Stimulated activated CD4-positive, alpha-beta T cell treated with anti-CD3 and anti-CD28 coated beads, TNF-alpha, amount 100 ng/mL, for 24 hours (primary cell): ENCODE data around the gene SENP6.

Experiments
- DNase-seq, 3 experiments: peaks; one replicate each; pipeline ENCODE4 v3.0.0-alpha.2; 2020; ENCODE audit warnings: low read depth in 3 of 3

Gene SENP6

DNA sequence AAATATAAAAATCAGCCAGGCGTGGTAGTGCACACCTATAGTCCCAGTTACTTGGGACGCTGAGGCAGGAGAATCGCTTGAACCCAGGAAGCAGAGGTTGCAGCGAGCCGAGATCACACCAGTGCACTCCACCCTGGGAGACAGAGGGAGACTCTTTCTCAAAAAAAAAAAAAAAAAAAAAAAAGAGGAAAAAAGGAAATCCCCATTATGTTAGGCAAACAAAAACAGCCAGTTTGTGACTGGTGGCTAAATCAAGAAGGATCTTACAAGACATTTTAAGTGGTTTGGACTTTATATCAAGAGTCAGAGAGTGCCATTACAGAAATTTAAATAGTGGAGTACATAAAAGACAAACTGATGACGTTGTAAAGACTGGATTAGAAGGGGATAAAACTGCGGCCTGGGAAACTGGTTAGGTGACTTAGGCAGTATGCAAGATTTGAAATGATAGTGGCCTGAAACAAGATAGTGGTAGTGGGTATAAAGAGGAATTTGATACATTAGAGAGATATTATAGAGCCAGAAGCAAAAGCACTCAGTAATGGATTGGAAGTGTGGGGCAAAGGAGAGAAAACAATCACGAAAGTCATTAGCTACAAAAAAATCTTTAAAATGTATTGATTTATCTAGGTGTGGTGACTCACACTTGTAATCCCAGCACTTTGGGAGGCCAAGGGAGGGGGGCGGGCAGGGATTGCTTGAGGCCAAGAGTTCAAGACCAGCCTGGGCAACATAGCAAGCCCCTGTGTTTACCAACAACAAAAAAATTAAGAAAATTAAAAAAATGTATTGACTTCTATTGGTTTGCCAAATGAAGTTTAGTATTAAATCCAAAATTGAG, 145.7 kb downstream of the SENP6 start:
- no peak for DNase-seq

GRCh38 chr6:75748003-75748742, 146.5 kb downstream of the SENP6 start:
- no peak for DNase-seq

- peak in 2 of 3 experiments; percentile 2 to 31 for DNase-seq
Observed at GRCh38 chr6:75748743-75749538, 147.3 kb downstream of the SENP6 start, which contains the start of gene MYO6. TSS of gene MYO6 (plus strand) at chr6:75749239. CDS start at chr6:75817548, 68,309 bp downstream.

DNA sequence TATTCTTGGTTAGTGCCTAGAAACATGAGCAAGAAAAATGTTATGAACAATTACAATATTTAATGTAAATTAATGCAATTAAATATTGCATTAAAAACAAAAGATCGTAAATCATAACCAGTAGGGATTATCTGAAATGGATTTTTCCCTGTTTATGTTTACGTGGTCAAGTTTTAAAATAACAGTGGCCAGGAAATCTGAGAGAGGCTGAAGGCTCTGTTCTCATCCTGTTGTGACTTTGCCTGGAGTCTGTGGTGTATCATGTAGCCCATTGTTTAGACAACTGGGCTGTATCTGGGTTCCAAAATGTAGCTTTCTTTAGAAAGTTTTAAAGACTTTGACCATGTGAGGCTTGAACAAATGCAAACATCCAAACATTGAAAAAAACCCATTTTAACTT, 149.8 kb downstream of the SENP6 start:
- DNase-seq = no peak

DNA sequence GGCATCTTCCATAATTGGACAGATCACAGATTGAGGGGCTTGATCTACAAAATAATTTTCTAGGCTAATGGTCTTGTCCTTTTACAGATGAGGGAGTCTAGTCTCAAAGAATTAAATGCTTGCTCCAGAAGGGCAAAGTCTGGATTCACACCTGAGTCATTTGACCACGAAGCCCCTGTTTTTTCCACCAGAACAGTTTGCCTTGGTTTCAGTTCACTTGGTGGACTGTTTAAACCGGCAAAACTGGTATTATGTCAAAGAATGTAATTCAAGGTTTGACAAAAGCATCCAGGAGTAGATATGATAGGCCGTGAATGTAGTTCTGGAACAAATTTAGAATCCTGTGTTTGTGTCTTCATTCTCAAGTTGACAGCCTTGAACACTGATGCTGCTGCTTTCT, 150.7 kb downstream of the SENP6 start:
- DNase-seq = no peak

- no peak for DNase-seq
Observed at GRCh38 chr6:75755704-75756103, 154.0 kb downstream of the SENP6 start.

DNA sequence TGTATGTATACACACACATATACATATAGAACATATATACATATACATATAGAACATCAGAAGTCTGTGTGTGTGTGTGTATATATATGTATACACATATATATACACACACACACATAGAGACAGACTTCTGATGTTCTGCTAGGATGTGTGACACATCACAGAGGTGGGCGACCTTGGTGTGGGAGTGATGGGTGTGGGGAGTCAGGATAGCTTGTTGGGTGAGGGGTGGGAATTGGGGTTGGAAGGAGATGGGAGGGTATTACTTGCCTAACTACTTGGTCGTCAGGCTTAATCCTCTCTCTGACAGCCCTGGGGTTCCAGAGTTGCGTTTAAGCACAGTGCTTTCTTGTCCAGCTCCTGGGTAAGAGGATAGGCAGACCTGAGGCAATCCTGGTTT, 155.6 kb downstream of the SENP6 start:
- no peak for DNase-seq

DNA sequence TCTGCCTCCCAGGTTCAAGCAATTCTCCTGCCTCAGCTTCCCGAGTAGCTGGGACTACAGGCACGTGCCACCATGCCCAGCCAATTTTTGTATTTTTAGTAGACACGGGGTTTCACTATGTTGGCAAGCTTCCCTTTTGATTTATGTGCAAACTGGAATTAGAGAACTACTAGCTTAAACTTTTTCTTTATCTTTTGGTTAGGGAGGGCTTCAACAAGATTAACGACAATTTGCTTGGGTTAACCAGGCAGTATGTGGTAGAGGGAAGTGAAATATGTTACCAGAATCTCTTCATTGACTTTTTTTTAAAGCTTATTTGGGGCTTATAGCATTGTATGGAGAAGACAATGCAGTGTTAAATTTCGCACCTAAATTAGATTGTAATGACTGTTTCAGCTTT, 156.4 kb downstream of the SENP6 start:
- no peak for DNase-seq

- DNase-seq = no peak
Observed at GRCh38 chr6:75759207-75759606, 157.5 kb downstream of the SENP6 start.

- DNase-seq = no peak
Observed at GRCh38 chr6:75760320-75760719, 158.6 kb downstream of the SENP6 start.

GRCh38 chr6:75761489-75761888, 159.8 kb downstream of the SENP6 start:
- no peak for DNase-seq

- no peak for DNase-seq
Observed at GRCh38 chr6:75762063-75762462, 160.4 kb downstream of the SENP6 start.

GRCh38 chr6:75766387-75766786, 164.7 kb downstream of the SENP6 start:
- DNase-seq = no peak
